OCI-LY1 (cell line): ENCODE data around the gene EMID1.

Experiments used
- H2AFZ ChIP-seq: fragments of 200-600 bp; sonication (generic), shearing (Covaris generic); 2 replicates; pipeline ENCODE4 v1.6.0; 2014; ENCODE audit warnings: antibody characterized with exemption, mild to moderate bottlenecking, low read length
- H3F3A ChIP-seq: fragments of 200-600 bp; sonication (generic), shearing (Covaris generic); 2 replicates; pipeline ENCODE4 v1.6.0; 2014; ENCODE audit warnings: mild to moderate bottlenecking, antibody characterized with exemption, low read length, moderate library complexity; ENCODE audit not compliant: insufficient read depth
- H3K27ac ChIP-seq: fragments of 200-600 bp; sonication (generic); 2 replicates; pipeline ENCODE4 v1.5.1; 2014; ENCODE audit warnings: low read length, mixed run types, mild to moderate bottlenecking, low read depth; ENCODE audit not compliant: poor library complexity, severe bottlenecking
- H3K27me3 ChIP-seq: fragments of 200-600 bp; sonication (generic); 2 replicates; pipeline ENCODE4 v1.6.0; 2014; ENCODE audit warnings: antibody characterized with exemption, mild to moderate bottlenecking, low read length, moderate library complexity; ENCODE audit not compliant: insufficient read depth
- H3K36me3 ChIP-seq: fragments of 200-600 bp; sonication (generic); 2 replicates; pipeline ENCODE4 v1.6.1; 2014; ENCODE audit warnings: mild to moderate bottlenecking, antibody characterized with exemption, low read length, moderate library complexity, mixed read lengths; ENCODE audit not compliant: insufficient read depth
- H3K4me1 ChIP-seq: fragments of 200-600 bp; sonication (generic); 2 replicates; pipeline ENCODE4 v1.5.1; 2014; ENCODE audit warnings: mild to moderate bottlenecking, low read length, moderate library complexity; ENCODE audit not compliant: insufficient read depth, severe bottlenecking
- H3K4me2 ChIP-seq: fragments of 200-600 bp; sonication (generic), shearing (Covaris generic); 2 replicates; pipeline ENCODE4 v1.6.1; 2014; ENCODE audit warnings: low read length
- H3K4me3 ChIP-seq: fragments of 200-600 bp; sonication (generic); 2 replicates; pipeline ENCODE4 v1.5.1; 2014; ENCODE audit warnings: low read length, low read depth, mild to moderate bottlenecking, mixed read lengths; ENCODE audit not compliant: poor library complexity, severe bottlenecking
- H3K79me2 ChIP-seq: fragments of 200-600 bp; shearing (Covaris generic); 2 replicates; pipeline ENCODE4 v1.6.1; 2016; ENCODE audit warnings: mixed run types, low read length, mixed read lengths; ENCODE audit not compliant: insufficient read depth
- H3K9ac ChIP-seq: fragments of 200-600 bp; sonication (generic), shearing (Covaris generic); 2 replicates; pipeline ENCODE4 v1.6.1; 2014; ENCODE audit warnings: mild to moderate bottlenecking, low read length, mixed read lengths
- H3K9me2 ChIP-seq: fragments of 200-600 bp; sonication (generic), shearing (Covaris generic); 2 replicates; pipeline ENCODE4 v1.6.1; 2014; ENCODE audit warnings: low read depth, mild to moderate bottlenecking, low read length, mixed read lengths
- H3K9me3 ChIP-seq: fragments of 200-600 bp; shearing (Covaris generic); 2 replicates; pipeline ENCODE4 v1.6.1; 2014; ENCODE audit warnings: low read length, mixed read lengths
- H4K20me1 ChIP-seq: fragments of 200-600 bp; sonication (generic), shearing (Covaris generic); 2 replicates; pipeline ENCODE4 v1.6.0; 2016; ENCODE audit warnings: mild to moderate bottlenecking, low read length; ENCODE audit not compliant: insufficient read depth
- CTCF ChIP-seq: fragments of 200-600 bp; sonication (generic), shearing (Covaris generic); IDR thresholded peaks from 2 replicates; pipeline ENCODE4 v1.5.1; 2017; ENCODE audit warnings: mild to moderate bottlenecking, antibody characterized with exemption, low read length, moderate library complexity, mixed read lengths
- EZH2 ChIP-seq: fragments of 200-600 bp; sonication (generic), shearing (Covaris generic); IDR thresholded peaks from 2 replicates; pipeline ENCODE4 v1.8.0; 2017; ENCODE audit warnings: borderline replicate concordance, mixed run types, mild to moderate bottlenecking, antibody characterized with exemption, low read length, moderate library complexity, mixed read lengths

The EMID1 gene

GRCh38 chr22:29272624-29273023 lies 66.9 kb downstream of the EMID1 start:
- Histone ChIP-seq H3K4me1 (peaks cover 28% of the 10 kb centered on the region), H3K27ac (no peak overlapping the region), H3K9me2 (no peaks in the 10 kb centered on the region), H3K4me3 (no peak overlapping the region), H3K27me3 (no peaks in the 10 kb centered on the region), H3K9ac (no peak overlapping the region), H3K36me3 (peaks cover 92% of the 10 kb centered on the region), H3F3A (no peaks in the 10 kb centered on the region), H3K9me3 (no peaks in the 10 kb centered on the region), H4K20me1 (0 out of 2 replicates have a peak, but pooled peaks cover 2% of the 10 kb centered on the region), H3K4me2 (no peak overlapping the region), H3K79me2 (peaks cover 92% of the 10 kb centered on the region), H2AFZ (no peak overlapping the region)
- TF ChIP-seq CTCF (no peak), EZH2 (no peak)

GRCh38 chr22:29275167-29275566 lies 69.5 kb downstream of the EMID1 start:
- no peak overlapping the region for H3K27ac ChIP-seq

GRCh38 chr22:29275819-29276565 lies 70.3 kb downstream of the EMID1 start:
- no peak overlapping the region for H3K4me3 ChIP-seq
- H3K4me1 ChIP-seq: peaks cover 11% of the 10 kb centered on the region
- no peak overlapping the region for H3K4me2 ChIP-seq
- TF ChIP-seq CTCF: no peak
- no peak for TF ChIP-seq EZH2
- no peaks in the 10 kb centered on the region for H3K9me3 ChIP-seq
- 0 out of 2 replicates have a peak, but pooled peaks cover 2% of the 10 kb centered on the region for H4K20me1 ChIP-seq
- no peak overlapping the region for H3K27ac ChIP-seq
- H3K36me3 ChIP-seq: peaks cover 97% of the 10 kb centered on the region
- peaks cover 72% of the 10 kb centered on the region for H3K79me2 ChIP-seq
- no peak overlapping the region for H2AFZ ChIP-seq
- no peak overlapping the region for H3K9ac ChIP-seq
- H3K27me3 ChIP-seq: no peaks in the 10 kb centered on the region
- no peaks in the 10 kb centered on the region for H3F3A ChIP-seq
- no peaks in the 10 kb centered on the region for H3K9me2 ChIP-seq

More at GRCh38 chr22:29275167-29275566, 69.5 kb downstream of the EMID1 start:
- Histone ChIP-seq H3K4me1 (peaks cover 19% of the 10 kb centered on the region), H3F3A (no peaks in the 10 kb centered on the region), H3K36me3 (peaks cover 100% of the 10 kb centered on the region), H3K9ac (no peak overlapping the region), H3K9me3 (no peaks in the 10 kb centered on the region), H3K4me3 (no peak overlapping the region), H4K20me1 (0 out of 2 replicates have a peak, but pooled peaks cover 2% of the 10 kb centered on the region), H3K79me2 (peaks cover 80% of the 10 kb centered on the region), H2AFZ (no peak overlapping the region), H3K4me2 (no peak overlapping the region), H3K9me2 (no peaks in the 10 kb centered on the region), H3K27me3 (no peaks in the 10 kb centered on the region)
- TF ChIP-seq EZH2: no peak
- TF ChIP-seq CTCF: no peak
